ENCODE data around the gene ANKRD39. TPM values are rescaled to one million over a fixed set of nuclear protein-coding genes. Genes with fewer than 3 reads are reported as not detected.

Gene ANKRD39
- total and polyA plus RNA-seq, 9 of the 15 experiments (the other 6 are each of a cell fraction or from before 2014, with no cell fraction given), result 8.2 to 33.1 (median 23.8) TPM

- H4K20me1 ChIP-seq (replicated peaks; ENCODE audit: control insufficient read depth, insufficient read depth, low read length), result no peaks in the 10 kb centered on the region
- H3K36me3 ChIP-seq (ENCODE audit: control insufficient read depth, insufficient read depth, low read length), result peaks cover 9% of the 10 kb centered on the region
- 85% methylated on average over 8 of the region's 8 CpGs for WGBS (ENCODE audit: insufficient coverage, low coverage, missing lambda C conversion rate)
- H3K27me3 ChIP-seq (ENCODE audit: control insufficient read depth in 2 of 2, insufficient read depth in 2 of 2, low read length in 2 of 2), result no peaks in the 10 kb centered on the region
- intact Hi-C loops (cut with micrococcal nuclease) (loop anchor here (5.0 kb wide), 1 partner anchor 44 kb away; no protein-coding TSS in a partner anchor), in situ Hi-C loops (cut with MboI) (no loop called here)
- TF ChIP-seq ELK1 (CRISPR knock-in tag; IDR thresholded peaks at IDR 0.05), result no peak
- TF ChIP-seq MTF1 (CRISPR knock-in tag; IDR thresholded peaks at IDR 0.05; ENCODE audit: borderline replicate concordance), result no peak
- no peak for TF ChIP-seq RERE (CRISPR knock-in tag; IDR thresholded peaks at IDR 0.05; ENCODE audit: borderline replicate concordance)
- no peak for TF ChIP-seq ZNF780A (CRISPR knock-in tag; IDR thresholded peaks at IDR 0.05)
- TF ChIP-seq E2F8 (IDR thresholded peaks at IDR 0.05; ENCODE audit: low read depth, partially characterized antibody), result no peak
- TF ChIP-seq SETDB1 (IDR thresholded peaks at IDR 0.05; ENCODE audit: low read length), result no peak
- no peak overlapping the region for H3K4me3 ChIP-seq
- no peaks in the 10 kb centered on the region for H3K9me3 ChIP-seq (replicated peaks; ENCODE audit: control insufficient read depth, insufficient read depth, low read depth, low read length)
- H3K79me2 ChIP-seq (ENCODE audit: control insufficient read depth, insufficient read depth, low read length), result peaks cover 25% of the 10 kb centered on the region
- CTCF ChIA-PET (ENCODE audit: low intra/inter-chr PET ratio), result no interaction called here
- no peak overlapping the region for H2AFZ ChIP-seq (ENCODE audit: low read depth, low read length)
- FAIRE-seq, result no peak
- H3K9ac ChIP-seq (ENCODE audit: insufficient read depth in 1 of 2, low read depth in 2 of 2, low read length in 2 of 2), result peak overlapping the region in 1 of 2 experiments; percentile 69; a peak in 2 of 4 replicates
- no peaks in the 10 kb centered on the region for H3K9me1 ChIP-seq (ENCODE audit: control insufficient read depth, insufficient read depth, low read length)
- DNase-seq (ENCODE audit: extremely low read depth in 1 of 4, low spot score in 3 of 4), result no peak
- no TSS peak for BruUV-seq (replicated peaks)
- no peak overlapping the region for H3K4me2 ChIP-seq (ENCODE audit: insufficient read depth, low read length)
- POLR2A ChIA-PET, result interaction anchor here (1.0 to 1.3 kb wide), 2 partner anchors 19 to 23 kb away, joined by 3 to 4 read pairs; no protein-coding TSS in a partner anchor
- H3K4me1 ChIP-seq (replicated peaks in 1 of 2; ENCODE audit: control insufficient read depth in 2 of 2, insufficient read depth in 2 of 2, low read length in 2 of 2), result peaks cover 43 to 75% of the 10 kb centered on the region in 2 experiments; a peak in 4 of 5 replicates
- no peak for ATAC-seq
- H3K27ac ChIP-seq (ENCODE audit: extremely low read depth, low read depth, low read length), result no peak overlapping the region
These were observed 40.3 kb upstream of the ANKRD39 start for GRCh38 chr2:96898135-96898505.

Measured in K562 (cell line).